ENCODE results near the gene PRR16.

GRCh38 chr5:120683580-120683979, 219.5 kb downstream of the PRR16 start:
- no peak for TF ChIP-seq CTCF (IDR thresholded peaks at IDR 0.05)
- TF ChIP-seq POLR2A (IDR thresholded peaks at IDR 0.05), result no peak

Measured in lower leg skin (tissue), 3 donors.